GM12878 (cell line): ENCODE measurements around the gene SLC45A2. TPM values are rescaled to one million over a fixed set of nuclear protein-coding genes. Genes with fewer than 3 reads are reported as not detected.

ENCODE experiments used
- ATAC-seq: fragments of 200-7000 bp; cut with Tn5 transposase; 3 replicates; pipeline ENCODE4 v1.9.1; 2020; ENCODE audit warnings: mild to moderate bottlenecking, moderate library complexity
- BruUV-seq: library from RNA; stranded (reverse); fragments of 400-500 nt; replicated peaks from 2 replicates; lab custom pipeline; 2021; lab: Mats Ljungman, UMichigan
- CTCF ChIA-PET: fragments of 300-600 bp; sonication (Branson Sonifier 250); formaldehyde crosslinking; extraction: SDS; loops from one replicate; lab custom pipeline; 2021; ENCODE audit warnings: inconsistent platforms; lab: Yijun Ruan, JAX
- POLR2A ChIA-PET: fragments of 350-600 bp; formaldehyde crosslinking; extraction: SDS; loops from one replicate; lab custom pipeline; 2021; ENCODE audit warnings: inconsistent platforms; lab: Charles Lee
- RAD21 ChIA-PET: fragments of 300-600 bp; sonication (Branson Sonifier 250); formaldehyde crosslinking; loops from one replicate; lab custom pipeline; 2023; ENCODE audit warnings: antibody characterized with exemption; ENCODE audit not compliant: unreplicated experiment; lab: Charles Lee
- SMC1A ChIA-PET: fragments of 300-600 bp; sonication (Branson Sonifier 250); formaldehyde crosslinking; loops from one replicate; lab custom pipeline; 2023; ENCODE audit not compliant: unreplicated experiment, uncharacterized antibody; lab: Charles Lee
- DNase-seq: peaks from one replicate; pipeline ENCODE4 v3.0.0-alpha.2; 2011; ENCODE audit warnings: low read depth, low spot score
- FAIRE-seq: peaks from 3 replicates; lab custom pipeline; 2011; peaks lifted over from hg19 to GRCh38; lab: Jason Lieb, UNC
- H2AFZ ChIP-seq: 2 replicates; pipeline ENCODE4 v1.6.0; 2011; ENCODE audit warnings: low read depth, low read length, control low read depth; ENCODE audit not compliant: control insufficient read depth
- H3K27ac ChIP-seq: 2 replicates; pipeline ENCODE4 v1.5.1; 2011; ENCODE audit warnings: control low read depth; ENCODE audit not compliant: control insufficient read depth, insufficient read depth
- H3K27me3 ChIP-seq, 2 experiments: replicated peaks in 1 of 2; 2 replicates each; pipeline versions ENCODE4 v1.6.0 to v1.6.1; 2011; ENCODE audit warnings: low read length in 1 of 2; ENCODE audit not compliant: control insufficient read depth in 2 of 2, insufficient read depth in 2 of 2
- H3K36me3 ChIP-seq, 2 experiments: 2 replicates each; pipeline ENCODE4 v1.5.1; 2011; ENCODE audit warnings: low read length in 1 of 2; ENCODE audit not compliant: control insufficient read depth in 2 of 2, insufficient read depth in 2 of 2
- H3K4me1 ChIP-seq: 2 replicates; pipeline ENCODE4 v1.6.1; 2011; ENCODE audit warnings: mild to moderate bottlenecking, low read length, moderate library complexity, mixed read lengths; ENCODE audit not compliant: control insufficient read depth, insufficient read depth
- H3K4me2 ChIP-seq: 2 replicates; pipeline ENCODE4 v1.6.0; 2011; ENCODE audit warnings: control low read depth; ENCODE audit not compliant: control insufficient read depth, insufficient read depth
- H3K4me3 ChIP-seq: fragments of 200-600 bp; sonication (generic); 2 replicates; pipeline ENCODE4 v1.5.1; 2016
- H3K79me2 ChIP-seq: 2 replicates; pipeline ENCODE4 v1.6.0; 2011; ENCODE audit warnings: low read length; ENCODE audit not compliant: control insufficient read depth, insufficient read depth
- H3K9ac ChIP-seq: 2 replicates; pipeline ENCODE4 v1.8.0; 2011; ENCODE audit warnings: low read length, control low read depth, mixed read lengths; ENCODE audit not compliant: control insufficient read depth, insufficient read depth
- H3K9me3 ChIP-seq: replicated peaks from 3 replicates; pipeline ENCODE4 v1.5.1; 2011; ENCODE audit warnings: mild to moderate bottlenecking, low read length; ENCODE audit not compliant: control insufficient read depth, insufficient read depth
- H4K20me1 ChIP-seq: 2 replicates; pipeline ENCODE4 v1.6.0; 2011; ENCODE audit not compliant: control insufficient read depth, insufficient read depth
- ASH2L ChIP-seq: fragments of 300-600, 200-600 bp; sonication (generic); IDR thresholded peaks from 2 replicates; pipeline ENCODE4 v1.6.1; 2017; ENCODE audit warnings: low read depth, mild to moderate bottlenecking, borderline replicate concordance
- BCL3 ChIP-seq: IDR thresholded peaks from 2 replicates; pipeline ENCODE4 v1.6.1; 2011; ENCODE audit warnings: borderline replicate concordance, low read depth, mild to moderate bottlenecking, moderate library complexity, low read length; ENCODE audit not compliant: insufficient read depth, poor library complexity, severe bottlenecking
- E2F8 ChIP-seq: fragments of 450-650 bp; IDR thresholded peaks from 2 replicates; pipeline ENCODE4 v1.6.1; 2018; ENCODE audit warnings: mild to moderate bottlenecking, low read depth, moderate library complexity; ENCODE audit not compliant: partially characterized antibody
- ESRRA ChIP-seq: IDR thresholded peaks from 2 replicates; pipeline ENCODE4 v1.6.1; 2012; ENCODE audit warnings: mild to moderate bottlenecking, low read length, improper control_type of control experiment
- ETV6 ChIP-seq, 2 experiments: fragments of 450-650 bp in 1 of 2; IDR thresholded peaks in 1 of 2; conservative IDR thresholded peaks in 1 of 2; 2 replicates each; pipeline ENCODE4 v1.6.1; 2014; ENCODE audit warnings: antibody characterized with exemption in 1 of 2, borderline replicate concordance in 1 of 2, low read depth in 1 of 2, mild to moderate bottlenecking in 1 of 2, moderate library complexity in 1 of 2
- MYC ChIP-seq: IDR thresholded peaks from 2 replicates; pipeline ENCODE4 v1.6.1; 2011; ENCODE audit warnings: mild to moderate bottlenecking, low read length, moderate library complexity, inconsistent platforms; ENCODE audit not compliant: insufficient read depth, insufficient replicate concordance, insufficient read length, severe bottlenecking
- NFIC ChIP-seq: IDR thresholded peaks from 2 replicates; pipeline ENCODE4 v1.6.1; 2012; ENCODE audit warnings: low read depth, mild to moderate bottlenecking, inconsistent platforms, low read length, moderate library complexity
- NR2F1 ChIP-seq: fragments of 450-650 bp; conservative IDR thresholded peaks from 2 replicates; pipeline ENCODE4 v1.6.1; 2017; ENCODE audit warnings: mild to moderate bottlenecking
- PAX5 ChIP-seq: IDR thresholded peaks from 2 replicates; pipeline ENCODE4 v1.6.1; 2011; ENCODE audit warnings: low read depth, low read length, borderline replicate concordance
- RBBP5 ChIP-seq: fragments of 200-600 bp; sonication (generic); conservative IDR thresholded peaks from 2 replicates; pipeline ENCODE4 v1.6.1; 2016
- SP1 ChIP-seq: IDR thresholded peaks from one replicate; pipeline ENCODE4 v1.6.1; 2011; ENCODE audit warnings: low read depth, low read length
- STAT3 ChIP-seq: IDR thresholded peaks from 2 replicates; pipeline ENCODE4 v1.6.1; 2011; ENCODE audit warnings: low read depth, low read length, improper control_type of control experiment
- ZBTB4 ChIP-seq: fragments of 450-650 bp; formaldehyde crosslinking; IDR thresholded peaks from 2 replicates; pipeline ENCODE4 v1.4.0; 2022; ENCODE audit warnings: mild to moderate bottlenecking, moderate library complexity
- ZNF207 ChIP-seq: fragments of 450-650 bp; IDR thresholded peaks from 2 replicates; pipeline ENCODE4 v1.6.1; 2014; ENCODE audit warnings: antibody characterized with exemption, mild to moderate bottlenecking, borderline replicate concordance
- ZNF384 ChIP-seq: IDR thresholded peaks from 2 replicates; pipeline ENCODE4 v1.6.1; 2012; ENCODE audit warnings: low read depth, mild to moderate bottlenecking, low read length, improper control_type of control experiment, borderline replicate concordance
- WGBS: methylation state at CpG from one replicate; pipeline ENCODE4 v1.1.6; 2016; ENCODE audit warnings: low lambda C conversion rate; ENCODE audit not compliant: insufficient replicate concordance, insufficient coverage; ENCODE audit errors: missing lambda C conversion rate; 5-methylcytosine and 5-hydroxymethylcytosine counted together
- in situ Hi-C: fragments of 300-500 bp; cut with MboI; formaldehyde crosslinking; loops from 9 replicates; pipeline ENCODE4 v1.14.3; 2018; ENCODE audit warnings: mixed read lengths
- intact Hi-C: fragments of 100-400 bp; cut with micrococcal nuclease; formaldehyde crosslinking; loops from one replicate; pipeline ENCODE4 v1.14.2; 2022; ENCODE audit not compliant: unreplicated experiment
- polyA plus RNA-seq, 11 experiments: library from polyadenylated mRNA; depleted of rRNA in 4 of 11; unstranded in 6 of 11; stranded (reverse) in 5 of 11; fragments of >200 nt; fragmentation: Nextera tagmentation in 4 of 11; fragmentation: Illumina TruSeq in 1 of 11; extraction: Ambion mirVana in 4 of 11; extraction: Trizol in 1 of 11; gene quantifications; 1 replicate in 1 of 11; 2 replicates in 10 of 11; pipeline versions ENCODE4 v1.2.1 to v1.2.3, GENCODE V29; 2011 to 2016; ENCODE audit warnings: inconsistent platforms in 2 of 11, missing spikeins in 2 of 11, low read depth in 1 of 11
- total RNA-seq, 4 experiments: library from RNA; depleted of rRNA in 3 of 4; stranded (reverse); fragments of >200 nt in 3 of 4; fragmentation: Illumina TruSeq in 1 of 4; extraction: Trizol in 1 of 4; gene quantifications; 2 replicates each; pipeline versions ENCODE4 v1.2.1 to v1.2.3, GENCODE V29; 2013 to 2021

The SLC45A2 gene
- total and polyA plus RNA-seq, 10 of the 15 experiments (the other 5 are each of a cell fraction or from before 2014, with no cell fraction given), result 0.06 to 0.07 TPM; not detected in 8

GRCh38 chr5:33981408-33982162 is 2.9 kb downstream of the SLC45A2 start:
- no peak overlapping the region for H3K4me3 ChIP-seq
- RAD21 ChIA-PET, result interaction anchor here (2.6 kb wide), 1 partner anchor 12 kb away, joined by 7 read pairs; no protein-coding TSS in a partner anchor
- FAIRE-seq, result no peak
- POLR2A ChIA-PET, result no interaction called here
- SMC1A ChIA-PET, result interaction anchor here (1.1 to 1.3 kb wide), 2 partner anchors 19 to 20 kb away, joined by 3 read pairs; no protein-coding TSS in a partner anchor
- no peaks in the 10 kb centered on the region for H3K27me3 ChIP-seq
- no peak for DNase-seq
- no peak overlapping the region for H3K4me2 ChIP-seq
- H2AFZ ChIP-seq, result no peak overlapping the region
- CTCF ChIA-PET, result interaction anchor here (1.3 to 3.1 kb wide), 2 partner anchors 11 to 12 kb away, joined by 4 to 12 read pairs; no protein-coding TSS in a partner anchor
- H3K36me3 ChIP-seq, result no peaks in the 10 kb centered on the region
- no peak overlapping the region for H3K27ac ChIP-seq
- H3K4me1 ChIP-seq, result no peaks in the 10 kb centered on the region
- TF ChIP-seq ZNF207 (no peak), NR2F1 (no peak), E2F8 (no peak), ASH2L (no peak), SP1 (no peak), ZNF384 (no peak), PAX5 (no peak), ETV6 (conservative IDR thresholded peaks at IDR 0.05 in 1 of 2, IDR thresholded peaks at IDR 0.05 in 1 of 2; ENCODE audit: borderline replicate concordance in 1 of 2, low read depth in 1 of 2) (no peak), ESRRA (no peak), BCL3 (no peak), STAT3 (no peak), ZBTB4 (no peak), MYC (no peak), NFIC (no peak), RBBP5 (no peak)
- intact Hi-C loops, result no loop called here
- WGBS, result 55% methylated on average over 8 of the region's 8 CpGs
- no peaks in the 10 kb centered on the region; the same call in 2 of the 3 replicates for H3K9me3 ChIP-seq
- ATAC-seq, result no peak
- in situ Hi-C loops, result no loop called here
- no peaks in the 10 kb centered on the region for H3K79me2 ChIP-seq
- H4K20me1 ChIP-seq, result no peaks in the 10 kb centered on the region
- BruUV-seq, result no TSS peak
- H3K9ac ChIP-seq, result no peak overlapping the region
